SIG-M5 treated with dmso at 0.1 percent for 504 hours (cell line): Measurements from ENCODE around the gene DPP8.
"Not testable (repeated sequence)": the region's sequence is repeated elsewhere in the genome, so short reads cannot be mapped to it uniquely, and the experiment has no call there.

ENCODE experiments used
- DNase-seq: peaks from one replicate; lab custom pipeline; 2025; ENCODE audit not compliant: unreplicated experiment; lab: John Stamatoyannopoulos, UW

The DPP8 gene

GRCh38 chr15:65516997-65517865 is at the start of gene DPP8:
TSS of gene DPP8 (minus strand) at chr15:65517689. CDS start at chr15:65512553, 5,136 bp downstream.
- peak; percentile 94 for DNase-seq

GRCh38 chr15:65561934-65562333 is 44.4 kb upstream of the DPP8 start:
- peak; percentile 30 for DNase-seq

- no peak for DNase-seq
Measured at GRCh38 chr15:65559941-65560340, 42.5 kb upstream of the DPP8 start.

DNA sequence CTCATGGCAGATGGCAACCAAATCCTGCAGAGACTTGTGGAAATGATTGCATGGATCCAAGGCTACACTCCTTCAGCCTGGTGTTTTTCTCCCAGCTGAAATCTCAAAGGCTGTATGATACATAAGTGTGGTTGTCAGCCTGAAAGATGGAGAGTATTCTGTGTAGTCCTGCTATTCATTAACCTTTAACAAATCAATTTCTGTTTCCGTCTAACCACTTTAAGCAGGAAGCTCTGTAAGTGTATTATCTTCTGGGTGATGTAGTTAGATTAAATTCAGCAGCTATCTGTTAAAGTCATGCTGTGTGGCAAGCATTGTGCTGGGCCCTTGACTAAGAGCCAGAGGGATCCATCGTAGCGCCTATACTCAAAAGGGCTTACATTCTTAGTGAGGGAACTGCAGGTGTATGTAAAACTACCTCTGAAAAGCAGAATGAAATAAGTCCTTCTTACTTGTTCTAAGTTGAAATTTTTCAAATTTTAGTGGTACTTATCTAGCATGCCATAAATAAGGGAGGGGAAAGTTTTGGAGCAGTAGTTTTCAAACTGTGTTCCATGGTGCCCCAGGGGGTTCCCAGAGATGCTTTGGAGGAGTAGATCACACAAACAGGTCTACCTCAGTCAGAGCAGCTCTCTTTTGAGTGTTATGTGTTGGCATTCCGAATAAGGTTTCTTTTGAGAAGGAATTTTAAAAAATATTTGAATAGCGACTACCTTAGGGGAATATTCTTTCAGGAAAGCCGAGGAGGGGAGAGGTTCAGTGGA is 41.7 kb upstream of the DPP8 start:
- DNase-seq = no peak

- DNase-seq = no peak
Measured at GRCh38 chr15:65558336-65558735, 40.8 kb upstream of the DPP8 start.

DNA sequence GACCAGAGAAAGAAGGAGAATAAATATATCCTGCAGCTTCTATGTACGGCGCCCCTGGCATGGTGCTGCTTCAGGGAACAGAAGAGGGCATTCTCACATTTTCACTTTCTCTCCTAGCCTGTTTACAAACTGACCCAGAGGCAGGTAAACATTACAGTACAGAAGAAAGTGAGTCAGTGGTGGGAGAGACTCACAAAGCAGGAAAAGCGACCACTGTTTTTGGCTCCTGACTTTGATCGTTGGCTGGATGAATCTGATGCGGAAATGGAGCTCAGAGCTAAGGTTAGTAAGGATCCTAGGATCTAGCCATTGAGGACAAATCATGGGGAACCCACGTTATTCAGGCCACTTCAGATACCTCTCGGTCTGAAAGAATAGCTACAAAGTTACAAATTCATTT is 39.1 kb upstream of the DPP8 start:
- DNase-seq = no peak

- DNase-seq = no peak
Measured at GRCh38 chr15:65553691-65554090, 36.2 kb upstream of the DPP8 start.

DNA sequence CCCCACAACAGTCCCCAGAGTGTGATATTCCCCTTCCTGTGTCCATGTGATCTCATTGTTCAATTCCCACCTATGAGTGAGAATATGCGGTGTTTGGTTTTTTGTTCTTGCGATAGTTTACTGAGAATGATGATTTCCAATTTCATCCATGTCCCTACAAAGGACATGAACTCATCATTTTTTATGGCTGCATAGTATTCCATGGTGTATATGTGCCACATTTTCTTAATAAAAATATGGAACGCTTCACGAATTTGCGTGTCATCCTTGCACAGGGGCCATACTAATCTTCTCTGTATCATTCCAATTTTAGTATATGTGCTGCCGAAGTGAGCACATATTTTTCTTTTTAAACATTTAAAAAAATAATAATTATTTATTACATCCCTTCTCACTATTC is 35.4 kb upstream of the DPP8 start:
- not testable (repeated sequence) for DNase-seq

GRCh38 chr15:65551183-65551582 is 33.7 kb upstream of the DPP8 start:
- no peak for DNase-seq

- no peak for DNase-seq
Measured at GRCh38 chr15:65550681-65551098, 33.2 kb upstream of the DPP8 start.

- not testable (repeated sequence) for DNase-seq
Measured at GRCh38 chr15:65549288-65549687, 31.8 kb upstream of the DPP8 start.

- DNase-seq = no peak
Measured at GRCh38 chr15:65547841-65548240, 30.4 kb upstream of the DPP8 start.

DNA sequence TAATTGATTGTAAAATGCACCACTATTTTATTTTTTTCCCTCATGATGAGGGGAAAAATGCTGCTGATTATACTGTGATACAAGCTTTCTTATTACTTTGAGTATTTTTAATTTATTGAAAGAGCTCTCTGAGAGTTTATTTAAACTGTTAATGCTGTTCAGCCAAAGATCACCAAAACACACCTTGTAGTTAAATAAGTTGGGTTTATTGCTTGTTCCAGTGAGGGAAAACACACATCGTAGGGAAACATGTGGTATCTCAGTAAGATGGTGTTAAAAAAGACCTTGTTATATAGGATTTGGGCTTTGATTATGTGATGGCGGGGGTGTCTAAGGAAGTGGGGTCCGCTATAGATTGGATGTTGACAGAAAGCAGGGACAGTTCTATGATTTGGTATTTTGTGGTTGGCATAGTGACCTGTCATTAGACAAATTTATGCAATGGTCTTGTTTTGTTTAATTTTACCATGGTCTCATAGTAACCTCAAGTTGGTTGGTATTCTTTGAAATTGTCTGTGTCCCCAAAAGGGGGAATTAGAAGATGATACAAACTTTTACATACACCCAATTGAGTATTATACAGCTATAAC is 23.8 kb upstream of the DPP8 start:
- no peak for DNase-seq

DNA sequence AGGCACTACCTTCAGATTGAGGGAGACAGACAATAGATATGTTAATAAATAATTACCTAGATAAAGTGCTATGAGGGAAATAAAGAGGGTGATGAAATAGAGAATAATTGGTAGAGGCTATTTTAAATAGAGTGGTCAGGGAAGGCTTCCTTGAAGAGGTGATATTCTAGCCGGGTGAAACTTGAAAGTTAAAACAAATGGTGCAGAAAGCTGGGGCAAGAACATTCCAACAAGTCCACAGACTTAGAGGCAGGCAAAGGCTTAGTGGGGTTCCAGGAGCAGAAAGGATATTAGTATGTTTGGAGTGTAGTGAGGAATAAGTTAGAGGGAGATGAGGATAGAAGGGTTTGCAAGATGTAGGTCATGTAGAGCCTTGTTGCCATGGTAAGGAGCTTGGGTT is 22.8 kb upstream of the DPP8 start:
- DNase-seq = no peak

DNA sequence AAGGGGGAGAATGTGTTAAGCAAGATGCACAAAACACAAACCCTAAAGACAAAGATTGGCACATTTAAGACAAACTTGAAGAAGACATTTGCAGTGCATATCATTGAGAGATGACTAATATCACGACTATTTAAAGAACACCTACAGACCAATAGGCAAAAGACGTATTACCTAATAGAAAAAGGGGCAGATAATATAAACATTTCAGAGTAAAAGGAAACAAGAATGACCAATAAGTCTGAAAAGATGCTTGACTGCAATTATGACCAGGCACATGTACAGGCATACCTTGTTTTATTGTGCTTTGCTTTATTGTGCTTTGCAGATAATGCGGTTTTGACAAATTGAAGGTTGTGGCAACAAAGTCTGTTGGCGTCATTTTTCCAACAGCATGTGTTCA is 17.7 kb upstream of the DPP8 start:
- DNase-seq = no peak

DNA sequence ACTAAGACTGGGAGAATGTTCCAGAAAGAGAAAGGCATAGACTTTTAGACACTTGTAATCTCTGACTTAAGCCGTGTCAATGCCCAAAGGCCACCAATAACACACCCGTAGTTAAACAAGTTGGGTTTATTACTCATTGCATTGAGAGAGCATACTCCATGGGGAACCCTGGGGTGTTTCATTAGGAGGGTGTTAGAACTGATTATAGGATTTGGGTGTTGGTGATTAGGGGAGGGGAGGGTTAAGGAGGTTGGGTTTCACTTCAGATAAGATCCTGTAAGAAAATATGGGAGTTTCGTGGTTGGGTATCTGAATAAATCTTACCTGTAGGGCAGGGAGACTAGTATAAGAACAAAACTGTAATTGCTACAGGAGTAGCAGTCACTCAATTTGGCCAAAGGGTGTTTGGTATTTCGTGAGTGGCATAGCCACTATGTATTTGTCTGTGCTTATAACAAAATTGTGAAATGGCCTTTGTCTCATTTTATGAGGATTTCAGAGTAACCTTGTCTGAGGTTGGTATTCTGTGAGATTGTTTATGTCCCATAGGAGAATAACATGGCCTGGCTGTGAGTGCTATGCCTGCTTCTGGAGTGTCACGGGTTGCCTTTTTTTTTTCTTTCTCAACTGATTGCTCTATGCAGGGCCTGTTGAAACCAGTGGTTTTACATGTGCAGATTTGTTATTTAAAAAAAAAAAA is 15.7 kb upstream of the DPP8 start:
- no peak for DNase-seq

DNA sequence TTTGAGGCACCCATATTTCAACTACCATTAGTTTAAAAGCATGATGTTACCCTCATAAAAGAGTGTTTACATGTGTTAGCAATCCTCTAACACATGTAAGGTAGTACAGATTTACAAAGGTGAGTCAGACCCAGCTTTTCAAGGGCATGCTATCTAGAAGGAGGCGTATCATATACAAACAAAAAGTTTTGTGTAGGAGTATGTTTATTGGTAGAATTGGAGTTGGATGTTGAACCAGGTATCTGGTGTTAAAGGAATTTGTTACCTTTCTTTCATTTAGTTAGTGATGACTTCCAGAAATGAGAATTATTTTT is 15.2 kb upstream of the DPP8 start:
- DNase-seq = no peak

- peak; percentile 61 for DNase-seq
Measured at GRCh38 chr15:65530318-65531111, 13.0 kb upstream of the DPP8 start, which contains the start of gene HACD3. TSS of gene HACD3 (plus strand) at chr15:65530463. CDS start at chr15:65530632, 169 bp downstream.

DNA sequence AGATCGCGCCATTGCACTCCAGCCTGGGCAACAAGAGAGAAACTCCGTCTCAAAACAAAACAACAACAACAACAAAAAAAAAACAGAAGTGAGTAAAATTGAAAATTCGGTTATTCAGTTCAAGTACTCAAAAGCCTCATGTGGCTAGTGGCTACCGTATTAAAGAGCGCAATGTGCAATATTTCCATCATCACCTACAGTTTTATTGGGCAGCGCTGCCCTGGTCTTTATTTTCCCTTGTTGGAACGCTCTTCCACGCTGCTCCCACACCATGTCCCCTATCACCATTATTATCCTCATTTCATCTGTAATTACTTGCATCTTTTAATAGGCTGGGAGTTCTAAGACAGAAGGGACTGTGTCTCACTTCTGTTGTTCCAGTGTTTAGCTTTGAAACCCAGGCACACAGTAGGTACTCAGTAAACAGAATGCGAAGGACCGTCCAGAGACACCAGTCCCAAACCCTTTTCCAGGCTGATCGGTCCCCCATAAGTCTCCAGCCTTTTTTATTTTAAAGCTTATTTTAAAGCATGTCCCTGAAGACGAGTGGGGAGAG is 12.4 kb upstream of the DPP8 start:
- DNase-seq = no peak

GRCh38 chr15:65528461-65529060 is 11.1 kb upstream of the DPP8 start:
- DNase-seq = no peak
